HG02973 (cell line): ENCODE results near the gene ZBTB12.
A peak's percentile ranks its signal among the peaks of the same experiment; 100 is the strongest.
"Not testable (repeated sequence)": the region's sequence is repeated elsewhere in the genome, so short reads cannot be mapped to it uniquely, and the experiment has no call there.

ENCODE experiments used
- ATAC-seq: cut with Tn5 transposase; IDR thresholded peaks from one replicate; pipeline ENCODE4 v1.9.1; 2021; ENCODE audit warnings: moderate library complexity; ENCODE audit not compliant: unreplicated experiment

ZBTB12 gene

GRCh38 chr6:31922942-31923341 lies 21.1 kb upstream of the ZBTB12 start:
- ATAC-seq, result no peak

- ATAC-seq, result no peak
Observed at GRCh38 chr6:31920811-31921210, 18.9 kb upstream of the ZBTB12 start.

- ATAC-seq, result no peak
Observed at GRCh38 chr6:31919624-31920303, 17.9 kb upstream of the ZBTB12 start.

GRCh38 chr6:31918069-31918720 lies 16.3 kb upstream of the ZBTB12 start:
- ATAC-seq, result no peak

- no peak for ATAC-seq
Observed at GRCh38 chr6:31915756-31916155, 13.9 kb upstream of the ZBTB12 start.

GRCh38 chr6:31915351-31915750 lies 13.5 kb upstream of the ZBTB12 start:
- ATAC-seq, result no peak

- ATAC-seq, result no peak
Observed at GRCh38 chr6:31911826-31912585, 10.1 kb upstream of the ZBTB12 start.

GRCh38 chr6:31909298-31909697 lies 7.4 kb upstream of the ZBTB12 start:
- not testable (repeated sequence) for ATAC-seq

- peak; percentile 73 for ATAC-seq
Observed at GRCh38 chr6:31908791-31909190, 6.9 kb upstream of the ZBTB12 start.

GRCh38 chr6:31908255-31908654 lies 6.4 kb upstream of the ZBTB12 start:
- ATAC-seq, result not testable (repeated sequence)

- no peak for ATAC-seq
Observed at GRCh38 chr6:31907158-31907813, 5.4 kb upstream of the ZBTB12 start.

- ATAC-seq, result not testable (repeated sequence)
Observed at GRCh38 chr6:31906727-31907126, 4.8 kb upstream of the ZBTB12 start.

GRCh38 chr6:31906122-31906521 lies 4.2 kb upstream of the ZBTB12 start:
- no peak for ATAC-seq

GRCh38 chr6:31905041-31905440 lies 3.2 kb upstream of the ZBTB12 start:
- no peak for ATAC-seq

- no peak for ATAC-seq
Observed at GRCh38 chr6:31903957-31904356, 2.1 kb upstream of the ZBTB12 start.

- ATAC-seq, result no peak
Observed at GRCh38 chr6:31901415-31901952, 402 bp downstream of the ZBTB12 start.

GRCh38 chr6:31900917-31901414 lies 920 bp downstream of the ZBTB12 start:
- no peak for ATAC-seq

GRCh38 chr6:31899882-31900722 lies 1.8 kb downstream of the ZBTB12 start:
- ATAC-seq, result no peak

- no peak for ATAC-seq
Observed at GRCh38 chr6:31899215-31899614, 2.7 kb downstream of the ZBTB12 start.

- no peak for ATAC-seq
Observed at GRCh38 chr6:31898383-31899011, 3.4 kb downstream of the ZBTB12 start.
